ENCODE measurements around the gene GGT1.
"Not testable (repeated sequence)": the region's sequence is repeated elsewhere in the genome, so short reads cannot be mapped to it uniquely, and the experiment has no call there.

Gene GGT1

GRCh38 chr22:24633231-24634023, 30.4 kb downstream of the GGT1 start:
- not testable (repeated sequence) for DNase-seq (ENCODE audit: low spot score); FAIRE-seq

DNA sequence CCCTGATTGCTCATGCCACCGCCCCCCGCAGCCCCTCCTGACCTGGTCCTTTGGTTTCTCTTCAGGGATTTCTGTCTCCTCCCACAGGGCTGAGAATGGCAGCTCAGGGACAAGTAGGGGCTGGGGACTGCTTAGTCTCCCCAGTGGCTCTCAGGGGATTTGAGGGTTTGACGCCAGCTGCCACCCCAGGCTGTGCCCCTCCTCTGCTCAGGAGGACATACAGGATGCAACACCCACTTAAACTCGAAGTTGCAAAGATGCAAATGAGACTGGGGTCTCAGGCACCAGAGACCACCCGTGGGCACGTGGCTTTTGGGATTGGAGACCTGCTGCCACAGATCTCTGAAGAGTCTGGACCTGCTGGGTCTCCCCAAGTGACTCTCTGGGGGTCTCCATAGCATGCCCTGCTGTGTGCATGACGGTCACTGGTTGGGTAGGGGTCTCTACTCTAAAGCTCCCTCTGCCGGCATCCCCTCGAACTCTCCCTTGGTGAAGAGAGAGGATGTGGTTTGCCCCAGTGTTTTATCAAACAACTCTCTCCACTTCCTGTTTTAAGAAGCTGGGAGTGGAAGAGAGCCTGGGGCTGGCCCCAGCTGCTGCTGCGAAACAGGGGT, 31.9 kb downstream of the GGT1 start:
- not testable (repeated sequence) for DNase-seq (ENCODE audit: low spot score); FAIRE-seq

DNA sequence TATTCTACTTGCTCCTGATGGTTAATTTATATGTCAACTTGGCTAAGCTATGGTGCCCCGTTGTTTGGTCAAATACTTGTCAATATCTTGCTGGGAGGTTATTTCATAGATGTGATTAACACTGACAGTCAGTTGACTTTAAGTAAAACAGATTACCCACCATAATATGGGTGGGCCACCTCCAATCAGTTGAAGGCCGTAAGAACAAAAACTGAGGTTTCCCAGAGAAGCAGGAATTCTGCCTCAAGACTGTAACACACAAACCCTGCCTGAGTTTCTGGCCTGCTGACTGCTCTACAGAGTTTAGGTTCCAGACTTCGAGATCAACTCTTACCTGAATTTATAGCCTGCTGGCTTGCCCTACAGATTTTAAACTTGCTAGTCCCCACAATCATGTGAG, 33.5 kb downstream of the GGT1 start:
- DNase-seq (ENCODE audit: low spot score); FAIRE-seq: not testable (repeated sequence)

- not testable (repeated sequence) for DNase-seq (ENCODE audit: low spot score); FAIRE-seq
Observed at GRCh38 chr22:24642307-24642706, 39.3 kb downstream of the GGT1 start.

- not testable (repeated sequence) for DNase-seq (ENCODE audit: low spot score); FAIRE-seq
Observed at GRCh38 chr22:24644409-24644808, 41.4 kb downstream of the GGT1 start.

DNA sequence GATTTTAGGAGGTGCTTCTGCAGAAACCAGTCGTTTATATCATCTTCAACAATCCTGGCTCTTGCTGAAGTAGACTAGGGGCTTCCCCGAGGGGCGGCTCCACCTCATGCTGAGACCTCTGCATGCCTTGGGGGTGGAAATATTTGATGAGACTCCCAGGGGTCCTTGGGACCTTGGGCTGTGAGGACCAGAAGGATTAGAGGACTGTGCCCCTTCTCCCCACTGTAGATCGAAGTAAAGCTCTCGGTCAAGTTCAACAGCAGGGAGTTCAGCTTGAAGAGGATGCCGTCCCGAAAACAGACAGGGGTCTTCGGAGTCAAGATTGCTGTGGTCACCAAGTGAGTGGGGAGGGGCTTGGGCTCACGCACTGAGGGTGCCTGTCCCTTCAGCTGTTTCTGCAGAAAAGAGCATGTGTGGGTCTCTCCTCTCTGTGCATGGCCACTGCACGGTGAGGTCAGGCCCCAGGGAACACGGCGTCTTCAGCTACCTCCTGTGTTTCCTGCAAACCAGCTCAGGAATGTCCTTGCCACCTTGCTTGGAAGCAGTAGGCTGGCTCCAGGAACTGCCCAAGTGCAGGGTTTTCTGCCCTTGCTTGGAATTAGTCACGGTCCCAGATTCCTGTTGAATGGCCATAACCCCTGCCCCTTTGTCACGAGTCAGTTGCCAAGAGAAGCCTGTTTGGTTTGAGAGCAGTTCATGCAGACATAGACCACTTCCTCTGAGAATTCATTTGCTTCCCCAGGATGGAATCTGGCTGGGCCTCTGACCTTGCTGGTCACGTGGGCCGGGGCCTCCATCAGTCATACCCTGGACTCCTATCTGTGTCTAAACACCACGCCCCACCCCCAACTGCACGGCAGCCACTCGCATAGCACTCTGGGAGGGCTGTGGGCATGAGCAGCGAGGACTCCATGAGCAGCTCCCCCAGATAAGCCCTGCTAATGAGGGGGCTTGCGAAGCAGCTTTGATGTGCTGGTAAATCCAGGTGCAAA, 42.7 kb downstream of the GGT1 start:
- peak; percentile 90 for FAIRE-seq
- DNase-seq (ENCODE audit: low spot score) = not testable (repeated sequence)

- not testable (repeated sequence) for FAIRE-seq; DNase-seq (ENCODE audit: low spot score)
Observed at GRCh38 chr22:24646756-24647155, 43.8 kb downstream of the GGT1 start.

- DNase-seq (ENCODE audit: low spot score); FAIRE-seq: not testable (repeated sequence)
Observed at GRCh38 chr22:24649371-24649770, 46.4 kb downstream of the GGT1 start.

DNA sequence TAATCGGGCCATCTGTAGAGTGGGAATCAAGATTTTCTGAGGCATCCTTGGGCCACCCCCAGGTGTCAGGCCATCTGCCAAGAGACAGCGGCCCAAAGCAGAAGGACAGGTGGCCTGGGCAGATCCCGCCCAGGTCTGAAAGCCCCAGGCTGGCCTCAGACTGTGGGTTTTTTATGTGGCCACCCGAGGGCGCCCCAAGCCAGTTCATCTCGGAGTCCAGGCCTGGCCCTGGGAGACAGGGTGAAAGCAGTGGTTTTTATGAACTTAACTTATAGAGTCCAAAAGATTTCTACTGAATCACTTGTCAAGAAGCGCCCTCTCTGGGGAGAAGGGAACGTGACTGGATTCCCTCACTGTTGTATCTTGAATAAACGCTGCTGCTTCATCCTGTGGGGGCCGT, 47.9 kb downstream of the GGT1 start:
- DNase-seq (ENCODE audit: low spot score) = not testable (repeated sequence)
- peak; percentile 79 for FAIRE-seq

- FAIRE-seq = not testable (repeated sequence)
Observed at GRCh38 chr22:24665395-24665794, 62.4 kb downstream of the GGT1 start.

GRCh38 chr22:24667904-24668303, 64.9 kb downstream of the GGT1 start:
- not testable (repeated sequence) for DNase-seq (ENCODE audit: low spot score); FAIRE-seq

More at GRCh38 chr22:24665395-24665794, 62.4 kb downstream of the GGT1 start:
- not testable (repeated sequence) for DNase-seq (ENCODE audit: low spot score)

GRCh38 chr22:24672532-24672931, 69.5 kb downstream of the GGT1 start:
- peak; percentile 32 for FAIRE-seq

More at GRCh38 chr22:24672532-24672931, 69.5 kb downstream of the GGT1 start:
- not testable (repeated sequence) for DNase-seq (ENCODE audit: low spot score)
